ENCODE results near the gene PLK2.

PLK2 gene

DNA sequence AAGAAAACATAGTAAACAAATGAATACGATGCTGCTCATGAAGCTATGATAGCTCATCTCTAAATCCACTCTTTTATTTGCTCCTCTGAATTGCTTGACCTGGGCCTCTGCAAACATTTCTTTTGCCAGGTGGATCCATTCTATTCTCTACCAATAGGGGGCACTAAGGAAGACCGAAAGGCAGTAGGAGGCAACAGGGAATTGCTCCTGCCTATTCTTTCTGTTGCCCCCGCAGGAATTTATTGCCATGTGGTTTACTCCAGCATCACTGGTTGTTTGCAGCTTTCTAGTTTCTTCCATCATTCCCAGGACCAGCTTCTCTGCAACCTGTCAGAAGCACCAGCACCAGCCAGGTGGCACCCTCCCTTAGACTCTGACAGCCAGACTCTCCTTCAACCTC is 36.6 kb upstream of the PLK2 start:
- in situ Hi-C loops (cut with HindIII; ENCODE audit: low pct_unique_long_range_greater_than_20kb, low sequenced_read_pairs): no loop called here
- peak in 1 of 2 experiments; percentile 6 for DNase-seq (ENCODE audit: low read depth in 1 of 2, low spot score in 1 of 2)
- TF ChIP-seq JUND (IDR thresholded peaks at IDR 0.05; ENCODE audit: low read depth): no peak

DNA sequence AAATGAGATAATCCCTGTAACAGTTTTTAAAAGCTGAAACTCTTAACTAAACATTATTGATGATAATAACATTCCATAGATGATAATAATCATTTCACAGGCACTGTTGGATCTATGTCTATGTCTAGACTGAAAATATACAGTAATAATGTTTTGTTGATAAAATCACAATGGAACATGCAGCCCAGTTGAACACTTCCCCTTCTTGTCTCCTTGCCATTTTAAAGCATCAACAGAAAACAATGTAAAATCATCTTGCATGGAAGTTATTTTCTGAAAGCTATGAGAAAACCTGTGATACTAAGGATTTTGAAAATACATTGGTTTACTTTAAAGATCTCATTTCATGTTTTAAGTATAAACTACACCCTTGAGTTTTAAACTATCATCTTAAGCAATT is 33.3 kb upstream of the PLK2 start:
- in situ Hi-C loops (cut with HindIII; ENCODE audit: low pct_unique_long_range_greater_than_20kb, low sequenced_read_pairs): no loop called here
- no peak for DNase-seq (ENCODE audit: low read depth in 1 of 2, low spot score in 1 of 2)
- TF ChIP-seq JUND (IDR thresholded peaks at IDR 0.05; ENCODE audit: low read depth): no peak

DNA sequence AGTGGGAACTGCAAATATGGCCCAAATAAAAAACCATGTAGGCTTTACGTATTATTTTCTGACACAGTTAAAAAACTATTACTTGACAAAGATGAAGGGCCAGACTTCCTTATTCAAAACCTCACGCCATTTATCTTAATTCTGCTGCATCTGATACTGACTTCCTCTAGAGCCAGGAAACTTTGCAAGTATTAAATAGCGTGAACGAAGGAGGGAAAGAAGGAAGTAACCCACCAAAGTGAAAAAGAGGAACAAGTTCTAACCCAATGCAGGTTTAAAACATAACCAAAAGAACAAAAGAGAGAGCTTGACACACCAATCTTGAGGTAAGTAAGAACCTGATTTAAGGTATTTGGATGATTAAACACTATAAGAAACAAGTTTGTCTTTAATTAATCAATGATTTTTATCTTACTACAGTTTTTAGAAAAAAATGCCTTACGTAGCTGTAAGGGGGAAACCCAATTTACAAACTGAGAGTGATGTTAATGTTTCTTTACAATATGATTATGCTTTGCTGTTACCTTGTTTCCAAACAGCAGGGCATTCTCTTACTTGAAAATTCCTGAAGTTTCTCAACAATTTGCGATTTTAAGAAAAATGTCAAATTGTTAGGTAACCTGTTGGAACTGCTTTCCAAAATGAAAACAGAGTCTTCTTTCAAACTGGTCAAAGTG is 31.5 kb upstream of the PLK2 start, which contains the start of gene GAPT:
Gene GAPT, plus strand, starts transcription at position 220 of the 677 bp plus-strand sequence. CDS start 3,102 bp downstream, outside the sequence.
- no peak for TF ChIP-seq JUND (IDR thresholded peaks at IDR 0.05; ENCODE audit: low read depth)
- in situ Hi-C loops (cut with HindIII; ENCODE audit: low pct_unique_long_range_greater_than_20kb, low sequenced_read_pairs): no loop called here
- DNase-seq (ENCODE audit: low read depth in 1 of 2, low spot score in 1 of 2): no peak

DNA sequence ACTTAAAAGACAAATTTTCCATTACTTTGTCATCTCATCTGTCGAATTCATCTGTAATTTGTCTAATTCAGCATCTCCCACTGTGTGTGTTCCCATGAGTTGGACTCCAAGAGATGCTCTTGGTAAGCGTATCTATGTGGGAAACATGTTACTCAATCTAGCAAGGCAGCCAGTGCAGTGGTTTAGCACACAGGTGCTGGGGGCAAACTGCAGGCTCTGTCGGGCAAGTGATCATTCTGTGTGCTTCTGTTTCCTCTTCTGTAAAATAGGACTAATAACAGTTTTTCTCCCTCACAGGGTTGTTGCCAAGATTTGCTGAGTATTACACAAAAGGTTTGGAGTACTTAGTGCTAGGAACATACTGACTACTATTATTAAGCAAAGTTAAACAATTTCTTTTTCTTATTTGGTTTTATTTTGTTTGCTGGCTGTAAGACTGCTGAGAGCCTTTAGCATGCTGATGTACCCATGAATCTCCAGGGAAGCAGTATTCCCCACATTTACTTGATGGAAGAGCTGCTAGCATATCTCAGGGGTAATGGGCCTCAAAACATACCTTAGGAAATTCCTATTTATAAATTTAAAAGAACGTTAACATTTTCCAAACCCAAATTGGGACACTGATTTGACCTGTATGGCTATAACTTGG is 30.6 kb upstream of the PLK2 start:
- no peak for DNase-seq (ENCODE audit: low read depth in 1 of 2, low spot score in 1 of 2)
- TF ChIP-seq JUND (IDR thresholded peaks at IDR 0.05; ENCODE audit: low read depth): no peak
- in situ Hi-C loops (cut with HindIII; ENCODE audit: low pct_unique_long_range_greater_than_20kb, low sequenced_read_pairs): no loop called here

DNA sequence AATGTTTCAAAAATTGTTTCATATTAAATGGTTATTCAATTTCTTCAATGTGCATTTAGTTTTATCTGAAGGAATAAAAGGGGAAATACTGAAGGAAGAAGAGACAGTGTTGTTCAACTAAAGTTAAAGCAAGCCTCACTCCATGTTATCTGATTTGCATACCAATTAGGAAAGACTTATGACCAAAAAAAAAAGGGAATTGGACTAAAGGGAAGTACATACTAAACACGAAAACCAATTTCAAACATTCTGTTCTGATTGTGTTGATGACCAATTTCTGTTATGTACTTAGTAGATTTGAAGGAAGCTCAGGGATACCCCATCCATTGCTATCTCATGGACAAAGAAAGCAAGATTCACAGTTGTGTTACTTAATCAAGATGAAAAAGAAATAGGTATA is 26.4 kb upstream of the PLK2 start:
- in situ Hi-C loops (cut with HindIII; ENCODE audit: low pct_unique_long_range_greater_than_20kb, low sequenced_read_pairs): no loop called here
- no peak for DNase-seq (ENCODE audit: low read depth in 1 of 2, low spot score in 1 of 2)
- no peak for TF ChIP-seq JUND (IDR thresholded peaks at IDR 0.05; ENCODE audit: low read depth)

DNA sequence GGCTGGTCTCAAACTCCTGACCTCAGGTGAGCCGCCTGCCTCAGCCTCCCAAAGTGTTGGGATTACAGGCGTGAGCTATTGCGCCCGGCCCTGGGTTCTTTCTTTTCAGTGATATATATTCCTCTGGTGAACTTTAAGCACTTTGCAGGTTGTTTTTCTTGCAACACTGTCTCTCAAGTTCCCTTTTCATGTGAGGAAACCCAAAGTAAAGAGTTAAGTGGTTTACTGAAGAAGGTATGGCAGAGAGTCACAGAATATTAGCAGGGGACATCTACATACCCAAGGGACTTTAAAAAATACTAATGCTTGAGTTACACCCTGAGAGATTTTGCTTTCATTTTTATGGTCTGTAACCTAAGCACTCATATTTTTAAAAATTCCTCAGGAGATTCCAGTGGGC is 24.6 kb upstream of the PLK2 start:
- no peak for DNase-seq (ENCODE audit: low read depth in 1 of 2, low spot score in 1 of 2)
- in situ Hi-C loops (cut with HindIII; ENCODE audit: low pct_unique_long_range_greater_than_20kb, low sequenced_read_pairs): no loop called here
- no peak for TF ChIP-seq JUND (IDR thresholded peaks at IDR 0.05; ENCODE audit: low read depth)

DNA sequence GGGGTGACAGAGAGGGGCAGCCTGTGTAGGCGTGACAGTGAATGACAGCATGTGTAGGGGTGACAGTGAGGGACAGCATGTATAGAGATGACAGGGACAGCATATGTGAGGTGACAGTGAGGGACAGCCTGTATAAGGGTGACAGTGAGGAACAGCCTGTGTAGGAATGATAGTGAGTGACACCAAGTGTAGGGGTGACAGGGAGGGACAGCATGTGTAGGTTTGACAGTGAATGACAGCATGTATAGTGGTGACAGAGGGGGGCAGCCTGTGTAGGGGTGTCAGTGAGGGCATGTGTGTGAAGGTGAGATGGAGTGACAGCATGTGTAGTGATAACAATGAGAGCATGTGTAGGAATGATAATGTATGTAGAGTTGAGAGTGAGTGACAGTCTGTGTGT is 22.6 kb upstream of the PLK2 start:
- TF ChIP-seq JUND (IDR thresholded peaks at IDR 0.05; ENCODE audit: low read depth): no peak
- in situ Hi-C loops (cut with HindIII; ENCODE audit: low pct_unique_long_range_greater_than_20kb, low sequenced_read_pairs): no loop called here
- DNase-seq (ENCODE audit: low read depth in 1 of 2, low spot score in 1 of 2): no peak

DNA sequence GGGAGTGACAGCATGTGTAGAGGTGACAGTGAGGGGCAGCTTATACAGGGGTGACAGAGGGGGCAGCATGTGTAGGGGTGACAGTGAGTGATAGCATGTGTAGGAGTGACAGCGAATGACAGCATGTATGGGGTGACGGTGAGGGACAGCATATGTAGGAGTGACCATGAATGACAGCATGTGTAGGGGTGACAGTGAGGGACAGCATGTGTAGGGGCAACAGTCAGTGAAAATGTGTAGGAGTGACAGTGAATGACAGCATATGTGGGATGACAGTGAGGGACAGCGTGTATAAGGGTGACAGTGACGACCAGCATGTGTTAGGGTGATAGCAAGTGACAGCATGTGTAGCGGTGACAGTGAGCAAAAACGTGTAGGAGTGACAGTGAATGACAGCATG is 21.9 kb upstream of the PLK2 start:
- no peak for DNase-seq (ENCODE audit: low read depth in 1 of 2, low spot score in 1 of 2)
- in situ Hi-C loops (cut with HindIII; ENCODE audit: low pct_unique_long_range_greater_than_20kb, low sequenced_read_pairs): no loop called here
- no peak for TF ChIP-seq JUND (IDR thresholded peaks at IDR 0.05; ENCODE audit: low read depth)

DNA sequence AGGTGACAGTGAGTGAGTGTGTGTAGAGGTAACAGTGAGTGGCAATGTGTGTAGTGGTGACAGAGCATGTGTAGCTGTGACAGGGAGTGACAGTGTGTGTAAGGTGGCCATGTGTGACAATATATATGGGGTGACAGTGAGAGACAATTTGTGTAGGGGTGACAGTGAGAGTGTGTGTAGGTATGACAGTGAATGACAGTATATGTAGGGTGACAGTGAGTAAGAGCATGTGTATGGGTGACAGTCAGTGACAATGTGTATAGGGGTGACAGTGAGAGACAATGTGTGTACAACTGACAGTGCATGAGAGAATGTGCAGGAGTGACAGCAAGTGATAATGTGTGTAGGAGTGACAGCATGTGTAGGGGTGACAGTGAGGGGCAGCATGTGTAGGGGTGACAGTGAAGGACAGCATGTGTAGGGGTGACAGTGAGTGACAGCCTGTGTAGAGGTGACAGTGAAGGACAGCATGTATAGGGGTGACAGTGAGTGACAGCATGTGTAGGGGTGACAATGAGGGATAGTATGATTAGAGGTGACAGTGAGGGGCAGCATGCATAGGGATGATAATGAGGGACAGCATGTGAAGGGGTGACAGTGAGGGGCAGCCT is 21.3 kb upstream of the PLK2 start:
- in situ Hi-C loops (cut with HindIII; ENCODE audit: low pct_unique_long_range_greater_than_20kb, low sequenced_read_pairs): no loop called here
- TF ChIP-seq JUND (IDR thresholded peaks at IDR 0.05; ENCODE audit: low read depth): no peak
- DNase-seq (ENCODE audit: low read depth in 1 of 2, low spot score in 1 of 2): no peak

DNA sequence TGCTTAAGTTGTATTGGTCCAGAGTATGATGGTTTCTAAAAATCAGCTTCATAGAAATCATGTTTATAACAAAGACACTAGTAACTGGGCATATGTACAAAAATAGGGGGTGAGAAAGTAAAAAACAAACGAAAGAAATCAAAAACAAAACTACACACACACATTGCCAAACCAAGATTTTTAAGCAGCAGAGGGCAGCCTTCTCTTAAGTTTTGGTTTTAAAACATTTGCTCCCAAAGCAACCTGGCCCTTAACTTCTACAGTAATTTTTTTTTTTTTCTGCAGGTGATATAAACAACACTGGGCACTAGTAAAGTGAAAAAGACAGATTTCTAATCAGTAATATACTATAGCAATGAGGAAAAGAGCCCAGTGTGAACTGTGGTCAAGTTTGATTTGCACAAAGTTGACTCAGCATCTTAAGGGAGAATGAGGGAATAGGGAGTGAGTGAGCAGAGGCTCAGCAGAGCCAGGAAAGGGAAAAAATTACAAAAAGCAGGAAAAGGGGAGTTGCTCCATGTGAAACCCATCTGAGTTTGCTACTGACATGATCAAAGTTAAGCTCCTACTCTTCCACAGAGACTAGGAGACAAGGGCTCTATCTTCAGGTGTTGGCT is 18.0 kb upstream of the PLK2 start:
- in situ Hi-C loops (cut with HindIII; ENCODE audit: low pct_unique_long_range_greater_than_20kb, low sequenced_read_pairs): no loop called here
- DNase-seq (ENCODE audit: low read depth in 1 of 2, low spot score in 1 of 2): peak in 1 of 2 experiments; percentile 32
- no peak for TF ChIP-seq JUND (IDR thresholded peaks at IDR 0.05; ENCODE audit: low read depth)

DNA sequence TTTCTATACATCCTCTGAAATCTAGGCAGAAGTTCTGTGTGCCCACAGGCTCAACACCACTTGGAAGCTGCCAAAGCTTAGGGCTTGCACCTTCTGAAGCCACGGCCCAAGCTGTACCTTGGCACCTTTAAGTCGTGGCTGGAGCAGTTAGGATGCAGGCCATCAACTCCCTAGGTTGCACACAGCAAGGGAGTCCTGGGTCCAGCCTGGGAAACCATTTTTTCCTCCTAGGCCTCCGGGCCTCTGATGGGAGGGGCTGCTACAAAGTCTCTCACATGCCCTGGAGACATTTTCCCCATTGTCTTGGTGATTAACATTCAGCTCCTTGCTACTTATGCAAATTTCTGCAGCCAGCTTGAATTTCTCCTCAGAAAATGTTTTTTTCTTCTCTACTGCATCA is 15.5 kb upstream of the PLK2 start:
- TF ChIP-seq JUND (IDR thresholded peaks at IDR 0.05; ENCODE audit: low read depth): no peak
- in situ Hi-C loops (cut with HindIII; ENCODE audit: low pct_unique_long_range_greater_than_20kb, low sequenced_read_pairs): no loop called here
- no peak for DNase-seq (ENCODE audit: low read depth in 1 of 2, low spot score in 1 of 2)

DNA sequence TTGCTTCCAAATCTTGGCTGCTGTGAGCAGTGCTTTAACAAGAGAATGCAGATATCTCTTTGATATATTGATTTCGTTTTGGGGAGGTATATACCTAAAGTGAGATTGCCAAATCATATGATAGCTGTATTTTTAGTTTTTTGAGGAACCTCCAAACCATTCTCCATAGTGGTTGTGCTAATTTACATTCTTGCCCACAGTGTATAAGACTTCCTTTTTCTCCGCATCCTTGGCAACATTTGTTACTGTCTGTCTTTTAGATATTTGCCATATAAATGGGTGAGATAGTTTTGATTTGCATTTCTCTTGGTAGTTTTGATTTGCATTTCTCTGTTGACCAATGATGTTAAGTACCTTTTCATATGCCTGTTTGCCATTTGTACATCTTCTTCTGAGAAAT is 10.0 kb upstream of the PLK2 start:
- in situ Hi-C loops (cut with HindIII; ENCODE audit: low pct_unique_long_range_greater_than_20kb, low sequenced_read_pairs): no loop called here
- no peak for DNase-seq (ENCODE audit: low read depth in 1 of 2, low spot score in 1 of 2)

DNA sequence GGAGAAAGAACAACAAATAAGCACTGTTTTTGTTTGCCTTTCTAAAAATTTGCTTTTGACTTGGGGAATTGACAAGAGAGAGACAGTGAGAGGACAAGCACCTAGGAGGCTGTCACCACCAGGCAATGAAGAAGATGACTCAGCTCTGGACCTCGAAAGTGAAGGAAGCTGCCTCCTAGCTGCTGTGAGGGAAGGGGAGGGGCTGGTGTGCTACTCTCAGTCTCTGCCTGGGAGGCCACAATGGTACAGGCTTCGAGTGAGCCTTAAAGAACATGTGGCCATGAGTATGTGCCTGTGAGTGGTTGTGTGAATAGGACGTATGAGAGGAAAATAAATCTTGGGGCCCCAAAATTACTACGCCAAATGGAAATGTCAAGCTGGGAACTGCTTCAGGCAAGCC is 7.1 kb upstream of the PLK2 start:
- TF ChIP-seq JUND (IDR thresholded peaks at IDR 0.05; ENCODE audit: low read depth): no peak
- in situ Hi-C loops (cut with HindIII; ENCODE audit: low pct_unique_long_range_greater_than_20kb, low sequenced_read_pairs): no loop called here
- DNase-seq (ENCODE audit: low read depth in 1 of 2, low spot score in 1 of 2): peak in 1 of 2 experiments; percentile 28

More for the DNA sequence above, 10.0 kb upstream of the PLK2 start:
- no peak for TF ChIP-seq JUND (IDR thresholded peaks at IDR 0.05; ENCODE audit: low read depth)

Measured in T47D (cell line).